Breast epithelium (tissue), 3 donors: Measurements from ENCODE around the gene DAPK1.

Experiments
- CTCF ChIP-seq, 3 donors: fragments of 450-650 bp; IDR thresholded peaks; one replicate each; pipeline ENCODE4 v1.5.1; 2016 to 2017; ENCODE audit warnings: antibody characterized with exemption in 3 of 3, mild to moderate bottlenecking in 3 of 3, moderate library complexity in 3 of 3
- POLR2A ChIP-seq: fragments of 450-650 bp; IDR thresholded peaks from one replicate; pipeline ENCODE4 v1.6.1; 2016; ENCODE audit warnings: antibody characterized with exemption, mild to moderate bottlenecking, moderate library complexity

GRCh38 chr9:87722393-87723088, 224.9 kb downstream of the DAPK1 start:
- TF ChIP-seq POLR2A (no peak), CTCF (IDR thresholded peaks at IDR 0.05) (no peak)
